K562 (cell line): ENCODE data around the gene DYNC2I2. TPM values are rescaled to one million over a fixed set of nuclear protein-coding genes. Genes with fewer than 3 reads are reported as not detected.

Source experiments
- ATF7 ChIP-seq: fragments of 450-650 bp; IDR thresholded peaks from 2 replicates; pipeline ENCODE4 v1.7.1; 2014; ENCODE audit warnings: mild to moderate bottlenecking, moderate library complexity
- BCL6 ChIP-seq: fragments of 250-450 bp; sonication (Bioruptor Pico); IDR thresholded peaks from 2 replicates; pipeline ENCODE4 v1.4.0; 2020
- COPS2 ChIP-seq: fragments of 450-650 bp; conservative IDR thresholded peaks from 2 replicates; pipeline ENCODE4 v1.6.1; 2016; ENCODE audit warnings: mild to moderate bottlenecking, moderate library complexity
- CREB1 ChIP-seq, 2 experiments: sonication (generic) in 1 of 2; formaldehyde crosslinking in 1 of 2; IDR thresholded peaks; 2 replicates each; pipeline versions ENCODE4 v1.6.1 to v1.8.0; 2012 to 2022; ENCODE audit warnings: inconsistent platforms in 1 of 2, mild to moderate bottlenecking in 1 of 2, missing genetic modification reagents in 1 of 2, moderate library complexity in 1 of 2
- ELF4 ChIP-seq: fragments of 450-650 bp; formaldehyde crosslinking; IDR thresholded peaks from 2 replicates; pipeline ENCODE4 v1.4.0; 2022; ENCODE audit warnings: missing genetic modification characterization
- EP400 ChIP-seq: fragments of 450-650 bp; IDR thresholded peaks from 2 replicates; pipeline ENCODE4 v1.6.1; 2017; ENCODE audit warnings: antibody characterized with exemption, mild to moderate bottlenecking, moderate library complexity
- FOXJ2 ChIP-seq: fragments of 200-800 bp; sonication (Bioruptor generic); IDR thresholded peaks from 2 replicates; pipeline ENCODE4 v1.6.1; 2016; ENCODE audit warnings: missing genetic modification characterization, missing compliant biosample characterization
- GATAD2B ChIP-seq: fragments of 450-650 bp; IDR thresholded peaks from 2 replicates; pipeline ENCODE4 v1.6.1; 2017; ENCODE audit warnings: mild to moderate bottlenecking, borderline replicate concordance
- HNRNPH1 ChIP-seq: fragments of 200-400 bp; formaldehyde crosslinking; optimal IDR thresholded peaks from 2 replicates; pipeline ENCODE3; 2017; ENCODE audit warnings: low read depth, mild to moderate bottlenecking, low read length, moderate library complexity
- JUNB ChIP-seq: fragments of 450-650 bp; formaldehyde crosslinking; conservative IDR thresholded peaks from 2 replicates; pipeline ENCODE4 v1.4.0; 2020; ENCODE audit warnings: mild to moderate bottlenecking
- KHSRP ChIP-seq: fragments of 450-650 bp; IDR thresholded peaks from 2 replicates; pipeline ENCODE4 v1.6.1; 2017
- NR2C2 ChIP-seq, 2 experiments: fragments of 200-800 bp in 1 of 2; sonication (Bioruptor generic) in 1 of 2; sonication (generic) in 1 of 2; formaldehyde crosslinking in 1 of 2; IDR thresholded peaks; 2 replicates each; pipeline versions ENCODE4 v1.6.1 to v1.8.0; 2016 to 2022; ENCODE audit warnings: mild to moderate bottlenecking in 1 of 2, missing compliant biosample characterization in 1 of 2, missing genetic modification characterization in 1 of 2, missing genetic modification reagents in 1 of 2
- PURB ChIP-seq: sonication (generic); formaldehyde crosslinking; IDR thresholded peaks from 2 replicates; pipeline ENCODE4 v1.9.0; 2021; ENCODE audit warnings: low read depth, mild to moderate bottlenecking, missing genetic modification reagents
- SIN3A ChIP-seq, 2 experiments: fragments of 150-350 bp in 1 of 2; IDR thresholded peaks; 2 replicates each; pipeline ENCODE4 v1.6.1; 2011 to 2016; ENCODE audit warnings: borderline replicate concordance in 2 of 2, low read depth in 2 of 2, low read length in 2 of 2, mild to moderate bottlenecking in 2 of 2, moderate library complexity in 2 of 2; ENCODE audit not compliant: control insufficient read depth in 1 of 2
- SREBF2 ChIP-seq: sonication (generic); formaldehyde crosslinking; IDR thresholded peaks from 2 replicates; pipeline ENCODE4 v1.4.0; 2020; ENCODE audit warnings: mild to moderate bottlenecking, missing genetic modification reagents
- SUPT5H ChIP-seq: fragments of 450-650 bp; IDR thresholded peaks from 2 replicates; pipeline ENCODE4 v1.6.1; 2016
- YY1 ChIP-seq, 3 experiments: IDR thresholded peaks; 2 replicates each; pipeline ENCODE4 v1.6.1; 2011; ENCODE audit warnings: low read length in 2 of 3, mild to moderate bottlenecking in 2 of 3, moderate library complexity in 2 of 3, borderline replicate concordance in 1 of 3, control low read depth in 1 of 3, low read depth in 1 of 3; ENCODE audit not compliant: insufficient read depth in 3 of 3, insufficient replicate concordance in 2 of 3, control insufficient read depth in 1 of 3, insufficient read length in 1 of 3; ENCODE audit errors: extremely low read depth in 1 of 3
- ZBED1 ChIP-seq: IDR thresholded peaks from 2 replicates; pipeline ENCODE4 v1.6.1; 2014
- ZNF184 ChIP-seq: sonication (generic); formaldehyde crosslinking; IDR thresholded peaks from 2 replicates; pipeline ENCODE4 v1.5.0; 2020; ENCODE audit warnings: missing genetic modification reagents
- ZNF408 ChIP-seq: fragments of 250-450 bp; sonication (Bioruptor Pico); IDR thresholded peaks from 2 replicates; pipeline ENCODE4 v1.4.0; 2020; ENCODE audit warnings: low read depth, mild to moderate bottlenecking, moderate library complexity
- ZNF740 ChIP-seq, 3 experiments: fragments of 200-800 bp in 1 of 3; sonication (Bioruptor generic) in 1 of 3; sonication (generic) in 1 of 3; formaldehyde crosslinking in 1 of 3; IDR thresholded peaks; 2 replicates each; pipeline versions ENCODE4 v1.6.1 to v1.8.0; 2016 to 2022; ENCODE audit warnings: mild to moderate bottlenecking in 2 of 3, missing compliant biosample characterization in 2 of 3, missing genetic modification characterization in 2 of 3, missing genetic modification reagents in 1 of 3
- ZNF830 ChIP-seq: fragments of 250-450 bp; sonication (Bioruptor Pico); IDR thresholded peaks from 2 replicates; pipeline ENCODE4 v1.5.0; 2021; ENCODE audit warnings: mild to moderate bottlenecking
- polyA plus RNA-seq, 8 experiments: library from polyadenylated mRNA; depleted of rRNA in 4 of 8; stranded (reverse) in 5 of 8; unstranded in 3 of 8; fragments of >200 nt; fragmentation: Nextera tagmentation in 2 of 8; fragmentation: Illumina TruSeq in 1 of 8; extraction: Ambion mirVana in 2 of 8; extraction: Trizol in 1 of 8; gene quantifications; 2 replicates each; pipeline versions ENCODE4 v1.2.1 to v1.2.3, GENCODE V29; 2011 to 2014; ENCODE audit warnings: inconsistent platforms in 1 of 8, missing spikeins in 1 of 8
- total RNA-seq, 7 experiments: library from RNA; depleted of rRNA in 6 of 7; stranded (reverse); fragments of >200 nt in 6 of 7; fragmentation: Illumina TruSeq in 2 of 7; extraction: Trizol in 2 of 7; gene quantifications; 2 replicates each; pipeline versions ENCODE4 v1.2.1 to v1.2.3, GENCODE V29; 2011 to 2021; ENCODE audit warnings: low replicate concordance in 1 of 7
- TF ChIP-seq, protein P1 (sequence below), 2 experiments: fragments of 450-650 bp; conservative IDR thresholded peaks; 2 replicates each; pipeline ENCODE4 v1.6.1; 2017; ENCODE audit warnings: mild to moderate bottlenecking in 2 of 2, moderate library complexity in 2 of 2
- TF ChIP-seq, protein P2 (sequence below): fragments of 450-650 bp; conservative IDR thresholded peaks from 2 replicates; pipeline ENCODE4 v1.6.1; 2016; ENCODE audit warnings: missing genetic modification characterization, low read depth, mild to moderate bottlenecking, control low read depth, missing compliant biosample characterization

DYNC2I2 gene
- total and polyA plus RNA-seq, 9 of the 15 experiments (the other 6 are each of a cell fraction or from before 2014, with no cell fraction given), result 1.5 to 249 (median 70.0) TPM

GRCh38 chr9:128702949-128703615, 46.4 kb upstream of the DYNC2I2 start (continued):
- TF ChIP-seq ATF7 (no peak; the same call in 1 of the 2 replicates), YY1 (IDR thresholded peaks at IDR 0.05; ENCODE audit: borderline replicate concordance in 1 of 3, control insufficient read depth in 1 of 3, extremely low read depth in 1 of 3, insufficient read depth in 3 of 3, insufficient read length in 1 of 3, insufficient replicate concordance in 2 of 3, low read depth in 1 of 3, low read length in 2 of 3) (peak in 1 of 3 experiments; percentile 10), ZNF408 (CRISPR knock-in tag) (no peak), KHSRP (no peak), PURB (no peak), ZNF830 (CRISPR knock-in tag) (no peak), SUPT5H (peak; percentile 31; the same call in 1 of the 2 replicates), SREBF2 (no peak), FOXJ2 (tag) (no peak), ZNF740 (CRISPR knock-in tag; IDR thresholded peaks at IDR 0.05) (peak; percentile 67; the same call in 1 of the 2 replicates), ZNF740 (tag; IDR thresholded peaks at IDR 0.05) (peak in 1 of 2 experiments; percentile 74; a peak in 2 of 4 replicates), GATAD2B (no peak), JUNB (no peak), COPS2 (no peak), EP400 (peak; percentile 43; the same call in 1 of the 2 replicates), ELF4 (CRISPR knock-in tag) (no peak), SIN3A (IDR thresholded peaks at IDR 0.05; ENCODE audit: borderline replicate concordance in 2 of 2, control insufficient read depth in 1 of 2, low read depth in 2 of 2, low read length in 2 of 2) (0 out of 4 replicates have a peak, but pooled peaks of 1 of the 2 experiments have one; percentile 27), NR2C2 (CRISPR knock-in tag; IDR thresholded peaks at IDR 0.05) (0 out of 2 replicates have a peak, but pooled peaks have one; percentile 43), NR2C2 (tag; IDR thresholded peaks at IDR 0.05) (no peak), CREB1 (IDR thresholded peaks at IDR 0.05) (no peak), CREB1 (CRISPR knock-in tag; IDR thresholded peaks at IDR 0.05) (0 out of 2 replicates have a peak, but pooled peaks have one; percentile 20), BCL6 (CRISPR knock-in tag) (no peak), ZNF184 (CRISPR knock-in tag) (no peak), HNRNPH1 (no peak), ZBED1 (no peak)
- TF ChIP-seq, protein P1, sequence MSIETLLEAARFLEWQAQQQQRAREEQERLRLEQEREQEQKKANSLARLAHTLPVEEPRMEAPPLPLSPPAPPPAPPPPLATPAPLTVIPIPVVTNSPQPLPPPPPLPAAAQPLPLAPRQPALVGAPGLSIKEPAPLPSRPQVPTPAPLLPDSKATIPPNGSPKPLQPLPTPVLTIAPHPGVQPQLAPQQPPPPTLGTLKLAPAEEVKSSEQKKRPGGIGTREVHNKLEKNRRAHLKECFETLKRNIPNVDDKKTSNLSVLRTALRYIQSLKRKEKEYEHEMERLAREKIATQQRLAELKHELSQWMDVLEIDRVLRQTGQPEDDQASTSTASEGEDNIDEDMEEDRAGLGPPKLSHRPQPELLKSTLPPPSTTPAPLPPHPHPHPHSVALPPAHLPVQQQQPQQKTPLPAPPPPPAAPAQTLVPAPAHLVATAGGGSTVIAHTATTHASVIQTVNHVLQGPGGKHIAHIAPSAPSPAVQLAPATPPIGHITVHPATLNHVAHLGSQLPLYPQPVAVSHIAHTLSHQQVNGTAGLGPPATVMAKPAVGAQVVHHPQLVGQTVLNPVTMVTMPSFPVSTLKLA (conservative IDR thresholded peaks at IDR 0.05), result peak; percentile 45 to 47; a peak in 2 of 4 replicates
- TF ChIP-seq, protein P2, sequence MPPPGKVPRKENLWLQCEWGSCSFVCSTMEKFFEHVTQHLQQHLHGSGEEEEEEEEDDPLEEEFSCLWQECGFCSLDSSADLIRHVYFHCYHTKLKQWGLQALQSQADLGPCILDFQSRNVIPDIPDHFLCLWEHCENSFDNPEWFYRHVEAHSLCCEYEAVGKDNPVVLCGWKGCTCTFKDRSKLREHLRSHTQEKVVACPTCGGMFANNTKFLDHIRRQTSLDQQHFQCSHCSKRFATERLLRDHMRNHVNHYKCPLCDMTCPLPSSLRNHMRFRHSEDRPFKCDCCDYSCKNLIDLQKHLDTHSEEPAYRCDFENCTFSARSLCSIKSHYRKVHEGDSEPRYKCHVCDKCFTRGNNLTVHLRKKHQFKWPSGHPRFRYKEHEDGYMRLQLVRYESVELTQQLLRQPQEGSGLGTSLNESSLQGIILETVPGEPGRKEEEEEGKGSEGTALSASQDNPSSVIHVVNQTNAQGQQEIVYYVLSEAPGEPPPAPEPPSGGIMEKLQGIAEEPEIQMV (tag), result peak; percentile 97
